NCI-H526 (cell line): ENCODE measurements around the gene HOXA6.

Experiments used
- DNase-seq, 2 experiments: peaks; one replicate each; lab custom pipeline; 2025; lab: John Stamatoyannopoulos, UW

HOXA6 gene

DNA sequence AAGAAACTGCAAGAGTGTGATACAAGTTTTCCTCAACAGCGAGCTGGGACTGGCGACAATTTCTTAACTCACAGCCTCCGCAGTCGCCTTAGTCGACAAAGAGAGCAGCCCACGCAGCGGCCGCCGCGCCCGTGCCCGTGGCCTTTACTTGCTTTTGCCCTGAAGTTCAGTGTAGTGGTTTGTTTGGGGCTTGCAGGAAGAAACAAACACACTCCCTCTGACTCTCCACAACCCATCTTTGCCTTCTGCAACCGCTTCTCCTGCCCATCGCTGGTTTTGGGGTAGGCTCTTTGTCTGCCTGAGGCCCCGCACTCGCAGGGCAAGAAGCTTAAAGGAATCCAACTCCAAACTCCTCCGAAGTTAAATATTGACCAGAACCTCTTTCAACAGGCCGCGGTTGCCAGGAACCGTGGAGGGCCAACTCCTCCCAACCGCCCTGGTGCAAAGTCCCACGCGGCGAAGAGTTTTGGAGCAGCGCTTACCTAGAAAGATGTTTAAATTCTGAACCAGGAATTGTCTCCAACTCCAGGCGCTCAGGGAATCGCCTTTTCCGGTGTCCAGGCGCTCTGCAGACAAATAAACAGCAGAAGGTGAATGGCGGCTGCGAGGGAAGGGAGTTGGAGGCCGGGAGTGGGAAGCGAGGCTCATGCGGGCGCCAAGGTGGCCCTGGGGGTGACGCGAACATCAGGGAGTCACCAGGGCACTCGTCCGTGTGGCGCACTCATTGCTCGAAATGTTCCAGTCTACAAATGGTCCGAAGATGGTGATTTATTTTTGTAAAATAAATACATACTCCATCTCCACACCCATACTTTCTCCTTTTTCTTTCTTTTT, 25.3 kb downstream of the HOXA6 start:
- DNase-seq = no peak

DNA sequence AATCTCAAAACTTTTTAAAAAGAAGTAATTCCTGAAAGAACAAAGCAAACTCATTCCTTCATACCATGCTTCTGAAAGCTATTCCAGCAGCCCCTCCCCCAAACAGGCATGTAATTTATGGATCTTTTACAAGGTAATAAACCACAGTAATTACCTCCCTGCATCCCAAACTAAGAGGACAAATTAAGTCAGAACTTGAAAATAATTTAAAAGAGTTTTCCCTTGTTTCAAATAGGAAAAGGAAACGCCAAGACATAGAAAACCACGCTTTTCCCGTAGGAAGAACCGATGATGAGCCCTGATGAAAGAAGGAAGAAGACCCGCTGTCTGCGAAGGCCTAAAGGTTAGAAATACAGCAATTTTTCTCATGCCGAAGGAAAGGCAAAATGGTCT, 25.9 kb downstream of the HOXA6 start:
- DNase-seq = no peak

DNA sequence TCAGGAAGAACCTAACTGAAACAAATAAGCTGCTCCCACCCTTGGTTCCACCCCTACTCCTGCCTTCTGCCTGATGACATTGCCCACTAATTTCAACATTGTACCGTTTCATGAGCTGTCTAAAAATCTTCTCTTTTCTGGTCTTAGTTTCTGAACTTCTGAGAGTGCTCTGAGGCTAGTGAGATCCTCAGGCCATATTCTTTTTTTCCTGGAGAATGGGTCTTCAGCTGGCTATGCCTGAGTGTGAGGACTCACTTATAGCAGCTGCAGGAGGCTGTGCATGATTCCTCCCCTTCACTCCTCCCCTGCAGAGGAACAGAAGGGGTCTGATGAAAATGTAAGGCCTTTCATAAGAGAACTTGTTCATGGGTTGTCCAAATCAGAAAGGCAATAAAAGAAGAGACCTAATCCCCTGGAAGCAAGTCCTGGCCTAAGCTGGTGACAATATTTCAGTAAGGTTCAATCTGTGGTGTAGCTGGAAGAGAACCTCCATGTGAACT, 28.1 kb downstream of the HOXA6 start:
- DNase-seq = no peak

DNA sequence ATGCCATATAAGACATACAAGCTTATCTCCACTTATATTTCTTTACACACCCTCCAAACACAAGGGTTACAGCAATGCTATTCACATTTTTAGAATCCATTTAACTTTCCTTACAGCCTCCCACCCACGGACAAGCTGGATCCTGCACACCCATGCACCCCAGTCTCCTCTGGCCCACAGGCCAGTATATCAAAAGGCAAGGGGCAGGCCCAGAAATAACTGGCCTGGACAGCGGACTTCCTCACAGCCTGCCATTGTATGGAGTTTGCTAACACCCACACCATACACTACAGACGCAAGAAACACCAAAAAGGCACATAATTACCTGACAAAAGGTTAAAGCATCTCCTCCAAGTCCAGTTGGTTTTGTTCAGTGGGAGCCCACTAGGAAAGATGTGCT, 29.0 kb downstream of the HOXA6 start:
- DNase-seq = no peak

DNA sequence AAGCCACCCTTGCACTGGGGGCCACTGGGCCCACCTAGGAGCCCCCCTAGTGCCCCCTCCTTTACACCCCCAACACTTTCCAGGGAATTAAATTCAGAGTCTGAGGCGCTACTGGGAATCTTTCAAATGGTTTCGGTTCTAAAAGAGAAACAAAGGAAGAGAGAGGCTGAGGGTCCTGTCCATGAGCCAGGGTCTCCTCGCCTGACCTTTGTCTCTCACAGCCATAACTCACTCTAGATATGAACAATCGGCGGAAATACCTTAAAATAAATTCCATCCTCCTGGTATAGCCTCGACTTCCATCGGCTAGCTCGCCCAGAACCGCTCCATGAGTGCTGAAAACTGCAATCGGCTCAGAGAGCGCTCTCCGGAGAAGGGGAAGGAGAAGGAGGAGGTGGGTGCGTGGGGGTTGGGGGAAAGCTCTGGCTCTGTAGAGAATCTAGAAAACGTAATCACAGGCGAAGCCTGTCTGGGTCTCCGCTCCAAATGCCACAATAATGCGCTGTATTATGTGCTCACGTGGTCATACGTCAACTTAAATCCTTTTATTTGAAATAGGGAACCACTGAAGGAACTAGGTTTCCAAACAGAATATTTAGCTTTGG, 29.6 kb downstream of the HOXA6 start:
- no peak for DNase-seq

DNA sequence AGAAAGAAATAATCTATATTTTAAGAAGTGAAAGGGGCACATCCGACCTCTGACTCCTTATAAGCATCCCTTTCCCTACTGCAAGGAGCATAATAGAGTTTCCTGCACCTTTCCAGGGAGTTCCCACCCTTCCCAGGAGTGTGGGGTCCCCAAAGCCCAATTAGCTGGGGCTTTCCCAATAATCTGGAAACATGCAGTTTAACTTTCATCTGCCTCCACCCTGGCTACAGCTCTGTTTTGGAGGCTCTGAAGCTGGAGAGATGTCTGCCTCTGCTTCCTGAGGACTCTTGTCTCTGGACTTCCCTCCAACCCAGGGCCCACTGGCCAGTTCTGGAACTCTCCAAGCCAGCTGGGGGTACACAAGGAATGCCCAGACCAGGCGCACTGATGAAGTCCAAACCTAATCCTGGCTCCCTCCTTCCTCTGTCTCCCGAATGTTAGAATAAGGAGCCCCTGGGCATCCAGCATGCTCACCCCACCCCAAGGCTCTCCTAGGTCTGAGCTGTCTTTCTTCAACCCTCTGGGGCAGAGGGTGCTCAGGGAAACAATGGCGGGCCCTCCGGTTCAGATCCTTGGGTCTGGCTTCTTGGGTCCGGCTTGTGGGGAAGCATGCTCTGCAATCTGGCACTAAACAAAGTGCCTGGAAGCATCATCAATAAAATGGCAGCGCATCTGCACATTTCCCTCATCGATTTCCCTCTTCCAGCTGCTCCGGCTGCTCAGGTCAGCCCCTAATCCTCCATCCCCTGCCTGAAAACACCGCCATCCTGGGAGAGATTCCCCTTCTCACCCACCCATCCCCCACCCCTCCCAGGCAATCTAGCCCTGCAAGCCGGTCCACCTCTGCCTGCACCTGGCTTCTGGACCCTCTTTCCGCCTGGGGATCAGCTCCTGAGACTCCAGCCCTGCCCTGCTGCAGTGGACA, 30.4 kb downstream of the HOXA6 start:
- DNase-seq = no peak

DNA sequence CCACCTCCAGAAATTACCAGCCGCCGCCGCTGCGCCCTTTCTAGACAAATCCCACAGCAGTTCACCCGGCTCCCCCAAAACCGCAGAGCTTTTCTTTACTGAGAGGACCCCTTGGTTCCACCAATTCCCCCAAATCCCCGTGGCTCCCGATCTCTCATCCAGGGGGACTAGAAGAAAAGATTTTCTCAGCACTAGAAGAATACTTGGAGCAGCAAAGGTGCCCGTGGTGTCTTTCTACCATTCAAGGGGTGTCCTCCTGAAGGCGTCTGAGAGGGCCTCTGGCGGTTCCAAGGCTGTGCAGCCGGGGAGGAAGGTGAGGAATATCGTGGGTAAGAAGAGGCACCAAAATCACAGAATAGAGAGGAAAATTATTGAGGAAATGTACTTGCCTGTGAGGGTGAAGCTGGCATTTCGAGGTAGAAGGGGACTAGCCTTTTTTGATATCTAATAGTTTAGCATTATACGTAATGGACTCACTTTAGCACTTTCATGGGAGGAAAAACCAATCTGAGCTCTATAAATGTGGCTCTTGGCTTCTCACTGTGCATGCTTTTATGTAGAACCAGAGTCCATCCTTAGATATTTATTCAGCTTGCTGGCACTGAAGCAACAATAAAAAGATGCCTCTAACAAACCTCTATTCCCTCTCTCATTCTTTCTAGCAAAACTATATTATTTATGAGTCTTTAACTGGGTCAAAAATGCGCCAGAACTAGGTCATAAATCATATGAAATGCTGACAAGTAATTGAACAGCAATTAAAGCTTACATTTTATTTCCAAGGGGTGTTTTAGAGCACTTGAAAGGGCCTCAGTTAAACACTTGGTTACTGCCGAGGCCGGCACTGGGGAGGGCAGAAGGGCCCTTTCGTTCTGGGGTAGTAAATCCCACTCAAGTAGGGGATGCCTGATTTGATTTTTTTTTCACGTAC, 31.3 kb downstream of the HOXA6 start:
- DNase-seq = peak in 1 of 2 experiments; percentile 45

DNA sequence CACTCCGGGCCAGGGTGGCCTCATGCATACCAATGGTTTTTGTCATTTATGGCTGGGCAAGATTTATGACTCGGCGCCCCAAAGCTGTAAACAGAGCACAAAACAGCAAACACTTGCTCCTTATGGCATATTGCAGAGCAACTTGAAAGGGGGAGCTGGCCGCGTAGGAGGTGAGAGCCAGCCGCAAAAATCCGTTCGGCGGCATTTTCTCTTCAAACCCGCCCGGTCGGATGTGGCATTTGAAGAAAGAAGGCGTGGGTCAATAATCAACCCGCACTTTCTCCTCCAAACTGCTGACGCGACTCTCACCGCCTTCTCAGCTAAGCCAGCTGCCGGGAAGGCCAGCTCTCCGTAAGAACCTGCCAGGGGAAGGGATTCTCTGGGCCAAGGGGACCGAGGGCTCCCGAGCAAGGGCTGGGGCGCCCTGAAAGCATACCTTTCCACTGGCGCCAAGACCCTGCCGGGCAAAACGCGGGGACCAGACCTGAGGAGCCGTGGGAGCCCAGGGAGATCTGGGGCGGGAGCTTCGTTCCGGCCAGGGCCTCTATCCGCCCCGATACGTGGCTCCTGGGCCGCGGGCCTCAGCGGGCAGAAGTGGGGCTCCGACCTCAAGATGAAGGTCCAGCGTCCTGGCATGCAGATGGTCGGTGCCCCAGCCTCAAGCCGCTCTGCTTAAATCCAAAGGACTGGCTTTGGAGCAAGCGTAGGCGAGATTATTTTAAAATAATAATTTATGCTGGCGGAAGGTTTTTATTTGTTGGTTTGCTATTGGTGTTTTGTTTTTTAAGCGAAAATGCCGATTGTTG, 32.1 kb downstream of the HOXA6 start:
- peak in 1 of 2 experiments; percentile 67 for DNase-seq

DNA sequence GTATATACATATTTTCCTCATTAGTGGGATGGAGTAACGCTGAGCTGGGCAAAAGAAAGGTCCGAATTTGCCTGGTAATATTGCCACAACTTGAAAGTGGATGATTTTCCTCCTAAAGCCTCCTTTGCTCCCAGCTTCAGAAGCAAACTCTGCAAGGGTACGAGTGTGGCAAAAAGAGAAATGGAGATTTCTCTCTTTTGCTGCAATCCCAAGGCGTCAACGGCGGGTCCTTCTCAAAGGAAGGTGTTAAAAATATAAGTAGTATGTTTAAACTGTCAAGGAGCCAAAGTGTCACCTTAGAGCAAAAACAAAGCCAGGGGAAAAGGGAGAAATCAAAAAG, 32.7 kb downstream of the HOXA6 start:
- DNase-seq = no peak

DNA sequence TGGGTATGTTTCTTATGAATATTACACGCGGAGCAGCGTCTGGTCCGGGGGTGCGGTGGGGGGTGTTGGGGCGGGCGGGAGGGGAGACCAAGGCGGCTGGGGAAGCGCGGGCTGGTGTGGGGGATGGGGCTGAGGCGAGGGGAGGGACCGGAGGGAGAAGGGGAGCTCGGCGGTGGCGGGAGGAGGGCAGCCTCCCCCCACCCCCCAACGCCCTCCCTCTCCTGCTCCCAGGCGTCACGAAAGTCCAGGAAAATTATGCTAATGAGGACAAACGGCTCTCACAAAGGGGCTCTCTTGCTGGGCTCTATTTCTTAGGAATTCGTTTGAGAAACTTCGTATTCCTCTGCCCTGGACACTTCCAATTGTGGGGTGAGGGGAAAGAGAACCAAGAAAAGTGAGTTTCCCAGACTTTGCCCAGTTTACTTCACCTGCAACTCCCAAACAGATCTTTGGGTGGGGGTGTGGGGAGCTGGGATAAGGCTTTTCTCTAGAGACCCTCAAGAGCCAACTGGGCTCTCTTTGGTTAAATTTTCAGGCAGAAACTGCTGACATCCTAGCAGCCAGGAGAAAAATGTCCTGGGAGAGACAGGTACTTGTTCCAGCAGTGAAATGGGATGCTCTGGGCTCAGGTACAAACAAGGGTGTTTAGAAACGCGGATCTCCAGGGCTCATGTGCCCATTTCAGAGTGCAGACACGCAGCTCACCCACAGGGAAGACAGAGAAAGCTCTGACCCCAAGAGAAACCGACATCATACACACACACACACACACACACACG, 33.4 kb downstream of the HOXA6 start:
- peak in 1 of 2 experiments; percentile 90 for DNase-seq

DNA sequence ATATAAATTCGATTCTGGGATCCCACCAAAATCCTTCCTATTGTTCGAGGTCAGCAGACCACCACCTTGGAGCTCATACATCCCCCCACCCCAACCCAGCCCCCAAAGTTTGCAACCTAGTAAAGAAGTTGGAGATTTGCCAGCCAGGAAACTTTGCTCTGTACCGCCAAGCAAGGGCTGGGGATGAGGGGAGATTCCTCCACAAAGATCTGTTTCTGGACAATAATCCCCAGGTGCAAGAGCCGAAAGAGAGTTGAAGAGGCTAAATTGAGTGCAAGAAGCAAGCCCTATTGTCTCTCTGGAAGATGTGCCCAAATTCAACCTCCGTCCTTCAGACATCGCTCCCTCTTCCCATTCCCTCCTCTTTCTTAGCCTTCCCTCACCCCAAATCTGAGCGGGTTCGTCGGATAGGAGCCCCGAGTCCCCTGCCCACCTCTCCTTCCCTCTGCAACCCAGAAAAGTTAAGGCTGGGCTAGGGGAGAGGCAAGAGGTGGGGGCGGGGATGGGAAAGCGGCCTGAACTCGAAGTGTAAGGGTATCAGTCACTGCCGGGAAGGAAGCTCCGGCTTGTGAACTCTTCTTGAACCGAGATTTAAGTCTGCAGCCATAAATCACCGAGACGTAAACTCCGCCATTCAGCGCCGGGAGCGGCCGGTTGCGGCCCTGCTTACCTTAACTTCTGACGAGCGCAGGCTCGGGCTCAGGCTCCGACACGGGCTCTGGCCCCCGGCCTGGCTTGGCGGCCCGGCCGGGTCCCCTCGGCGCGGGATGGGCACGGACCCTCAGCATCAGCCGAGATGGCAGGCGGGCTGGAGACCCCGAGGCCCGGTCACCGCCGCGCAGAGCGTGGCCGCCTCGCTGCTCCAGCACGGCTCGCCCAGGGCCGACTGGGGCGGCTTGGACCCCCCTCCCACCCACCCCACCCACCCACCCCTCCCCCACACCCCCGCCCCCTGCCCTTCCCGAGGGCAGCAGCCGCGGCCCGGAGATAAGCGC, 34.3 kb downstream of the HOXA6 start:
- DNase-seq = peak in 1 of 2 experiments; percentile 83

DNA sequence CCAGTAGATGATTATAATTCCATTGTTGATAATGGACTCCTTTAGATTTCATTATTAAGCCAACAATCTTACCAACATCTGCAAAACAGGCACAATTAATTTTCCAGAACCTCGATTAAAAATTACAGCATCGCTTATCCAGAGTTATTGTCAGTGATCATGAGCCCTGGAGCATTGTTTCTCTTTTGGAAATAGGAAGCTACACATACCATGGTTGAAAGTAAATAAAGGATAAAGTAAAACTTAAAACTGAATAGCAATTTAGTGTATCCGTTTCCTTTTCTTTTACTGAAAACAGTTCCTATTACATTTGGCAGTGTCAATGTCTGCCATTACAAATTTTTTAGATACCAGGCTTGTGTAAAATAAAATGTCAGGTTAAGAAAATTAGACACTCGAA, 35.2 kb downstream of the HOXA6 start:
- DNase-seq = no peak

DNA sequence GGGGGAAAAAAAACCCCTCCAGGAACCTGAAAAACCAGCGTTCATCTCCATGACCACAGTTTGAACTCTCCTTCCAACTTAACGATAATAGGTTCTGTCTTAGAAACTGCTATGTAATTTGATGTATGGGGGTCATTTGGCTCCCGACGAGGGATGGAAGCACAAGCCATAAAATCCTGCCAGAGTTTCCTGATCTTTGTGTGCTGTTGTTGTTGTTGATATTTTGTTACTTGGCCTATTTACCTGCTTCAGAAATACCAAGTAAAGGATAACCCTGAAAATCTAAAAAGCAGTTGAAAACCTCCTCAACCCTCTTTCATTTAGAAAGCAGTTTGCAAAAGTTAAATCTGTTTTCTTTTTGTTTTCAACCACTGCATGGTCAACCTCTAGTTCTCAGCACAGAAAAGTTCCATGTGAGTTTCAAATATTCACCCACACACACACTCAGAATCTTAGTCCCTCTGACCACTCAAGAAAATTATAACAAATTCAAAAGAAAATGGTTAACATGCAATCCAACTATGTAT, 35.8 kb downstream of the HOXA6 start:
- no peak for DNase-seq

DNA sequence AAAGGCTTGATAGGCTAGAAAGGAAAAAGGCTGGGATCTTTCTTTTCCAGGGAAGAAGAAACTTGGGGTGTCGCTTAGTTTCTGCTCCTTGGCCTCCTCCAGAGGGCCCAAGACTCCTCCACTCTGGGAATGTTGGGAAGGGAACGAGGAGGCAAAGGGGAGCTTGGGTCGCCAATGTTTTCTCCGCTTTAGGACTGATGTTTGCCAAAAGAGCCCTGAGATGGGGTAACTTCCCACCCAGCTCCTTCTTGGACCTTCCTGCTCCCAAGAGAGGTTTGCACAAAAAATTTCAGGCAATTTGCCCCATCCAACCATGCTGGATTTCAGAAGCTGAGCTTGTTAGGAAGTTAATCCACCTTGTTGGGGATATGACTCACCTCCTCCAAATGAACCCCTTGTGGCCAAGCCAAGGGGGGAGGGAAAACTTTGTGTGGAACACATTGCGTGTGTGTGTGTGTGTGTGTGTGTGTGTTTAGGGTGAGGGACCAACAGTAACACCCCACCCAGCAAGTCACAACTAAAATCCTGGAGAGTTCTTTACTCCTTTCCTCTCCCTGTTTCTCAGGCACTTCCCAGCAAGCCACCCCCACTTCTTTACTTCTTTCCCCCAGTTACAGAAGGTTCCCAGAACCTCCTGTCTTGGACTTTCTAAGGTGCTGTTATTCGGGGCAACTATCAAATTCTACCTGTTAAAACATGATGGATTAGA, 36.4 kb downstream of the HOXA6 start:
- DNase-seq = no peak

DNA sequence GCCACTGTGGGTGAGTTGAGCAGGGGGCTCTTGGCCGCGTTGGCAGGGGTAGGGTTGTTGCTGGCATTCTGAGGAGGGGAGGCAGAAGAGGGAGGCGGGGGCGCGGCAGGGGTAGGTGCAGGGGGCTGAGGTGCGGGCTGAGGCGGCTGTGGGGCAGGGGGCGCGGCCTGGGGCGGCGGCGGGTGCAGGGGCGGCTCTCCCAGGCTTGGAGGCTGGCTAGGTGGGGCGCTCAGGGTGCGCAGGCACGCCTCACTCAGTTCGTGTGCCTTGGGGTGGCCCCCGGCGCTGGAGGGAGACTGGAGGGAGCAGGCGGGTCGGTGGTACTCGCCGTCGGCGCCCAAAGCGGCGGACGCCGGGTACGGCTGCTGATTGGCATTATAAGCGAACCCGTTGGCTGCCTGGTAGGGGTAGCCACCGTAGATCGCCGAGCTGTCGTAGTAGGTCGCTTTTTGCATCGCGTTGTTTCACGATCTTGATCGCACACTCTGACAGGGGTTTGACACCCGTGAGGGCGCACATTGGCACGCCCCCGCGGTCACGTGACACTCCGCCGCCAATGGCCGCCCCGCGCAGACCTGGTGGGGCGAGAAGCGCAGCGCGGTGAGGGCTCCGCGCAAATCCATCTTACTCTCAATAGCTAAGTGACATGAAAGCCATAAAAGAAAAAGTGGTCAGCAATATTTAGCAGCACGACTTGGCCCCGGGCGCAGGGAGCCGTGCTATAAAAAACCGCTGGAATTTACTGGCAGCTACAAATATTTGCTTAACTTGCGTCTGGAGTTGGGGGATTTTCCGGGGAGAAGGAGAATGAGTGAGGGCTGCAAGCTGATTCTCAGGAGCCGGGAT, 37.2 kb downstream of the HOXA6 start:
- DNase-seq = peak in 1 of 2 experiments; percentile 62

DNA sequence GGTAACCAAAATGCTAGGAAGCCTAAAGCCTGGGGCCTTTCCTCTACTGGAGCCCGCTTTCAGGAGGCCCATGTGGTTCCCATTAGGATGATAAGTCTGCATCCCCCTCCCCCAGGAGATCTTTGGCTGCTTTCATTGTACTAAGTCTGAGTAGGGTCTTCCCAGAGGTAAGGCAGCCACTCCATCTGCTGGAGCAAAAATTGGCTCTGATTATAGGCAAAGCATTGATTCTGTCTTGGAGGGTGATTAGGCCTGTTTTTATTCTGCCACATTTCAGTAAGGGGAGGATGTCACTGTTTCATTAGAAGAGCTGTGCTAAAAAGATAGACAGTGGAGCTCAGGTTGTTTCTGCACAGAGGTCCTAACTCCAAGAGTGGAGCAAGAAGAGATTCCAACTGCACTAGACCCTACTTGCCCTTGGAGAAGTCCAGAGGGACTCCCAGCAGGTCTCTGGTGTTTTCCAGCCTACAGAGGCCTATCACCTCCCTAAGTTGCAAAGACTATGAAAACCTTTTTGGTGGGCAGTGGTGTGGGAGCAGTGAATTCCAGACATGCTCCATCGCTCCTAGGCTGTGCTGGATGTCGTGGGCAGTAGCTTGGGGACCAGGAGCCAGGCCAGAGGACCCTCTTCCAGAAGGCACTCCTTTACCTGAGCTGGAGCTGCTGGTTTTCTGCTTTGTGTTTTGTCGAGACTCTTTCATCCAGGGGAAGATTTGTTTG, 37.9 kb downstream of the HOXA6 start:
- DNase-seq = no peak
